Measurements from ENCODE around the gene MDFI. TPM values are rescaled to one million over a fixed set of nuclear protein-coding genes. Genes with fewer than 3 reads are reported as not detected.

Gene MDFI
- total RNA-seq, 1 donor from 2014 or later = 149 TPM

- H3K36me3 Mint-ChIP-seq = peaks cover 35% of the 10 kb centered on the region
- TF ChIP-seq CTCF (IDR thresholded peaks at IDR 0.05; ENCODE audit: unreplicated experiment) = no peak
- no peak overlapping the region for H3K4me3 Mint-ChIP-seq
- H3K4me1 Mint-ChIP-seq = peaks cover 46% of the 10 kb centered on the region
- no peak for DNase-seq (ENCODE audit: low spot score in 2 of 2, unreplicated experiment in 2 of 2)
- H3K9me3 Mint-ChIP-seq = no peaks in the 10 kb centered on the region
- no peak overlapping the region for H3K27ac Mint-ChIP-seq
- no peaks in the 10 kb centered on the region for H3K27me3 Mint-ChIP-seq (ENCODE audit: low read depth)
Observed at GRCh38 chr6:41649596-41649995, 11.3 kb downstream of the MDFI start.

DNA sequence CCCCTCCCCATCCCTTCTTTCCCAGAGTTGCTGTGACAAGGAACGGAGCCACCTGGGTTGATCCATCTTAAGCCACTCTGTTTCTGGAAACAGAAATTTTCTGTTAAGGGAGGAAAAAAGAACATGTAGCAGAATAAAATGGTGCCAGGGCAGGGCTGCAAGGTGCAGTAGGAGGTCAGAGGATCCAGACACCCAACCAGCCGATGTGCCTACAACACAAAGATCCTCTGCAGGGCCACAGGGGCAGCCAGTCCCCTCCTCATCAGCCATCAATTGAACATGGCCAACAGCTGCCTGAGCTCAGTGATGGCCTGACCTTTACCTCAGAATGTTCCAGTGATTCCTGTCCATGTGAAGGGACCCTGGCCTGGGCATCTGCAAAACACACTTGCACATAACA, 11.9 kb downstream of the MDFI start:
- Mint-ChIP-seq H3K36me3 (peaks cover 35% of the 10 kb centered on the region), H3K4me3 (no peak overlapping the region), H3K27ac (no peak overlapping the region), H3K9me3 (no peaks in the 10 kb centered on the region), H3K27me3 (ENCODE audit: low read depth) (no peaks in the 10 kb centered on the region), H3K4me1 (peaks cover 46% of the 10 kb centered on the region)
- DNase-seq (ENCODE audit: low spot score in 2 of 2, unreplicated experiment in 2 of 2) = no peak
- no peak for TF ChIP-seq CTCF (IDR thresholded peaks at IDR 0.05; ENCODE audit: unreplicated experiment)

GRCh38 chr6:41651246-41651961, 13.1 kb downstream of the MDFI start:
- peaks cover 32% of the 10 kb centered on the region for H3K36me3 Mint-ChIP-seq
- peak overlapping the region; percentile 61 for H3K27ac Mint-ChIP-seq
- no peak for DNase-seq (ENCODE audit: low spot score in 2 of 2, unreplicated experiment in 2 of 2)
- TF ChIP-seq CTCF (IDR thresholded peaks at IDR 0.05; ENCODE audit: unreplicated experiment) = no peak
- H3K4me3 Mint-ChIP-seq = no peak overlapping the region
- no peaks in the 10 kb centered on the region for H3K9me3 Mint-ChIP-seq
- peaks cover 52% of the 10 kb centered on the region for H3K4me1 Mint-ChIP-seq
- no peaks in the 10 kb centered on the region for H3K27me3 Mint-ChIP-seq (ENCODE audit: low read depth)

DNA sequence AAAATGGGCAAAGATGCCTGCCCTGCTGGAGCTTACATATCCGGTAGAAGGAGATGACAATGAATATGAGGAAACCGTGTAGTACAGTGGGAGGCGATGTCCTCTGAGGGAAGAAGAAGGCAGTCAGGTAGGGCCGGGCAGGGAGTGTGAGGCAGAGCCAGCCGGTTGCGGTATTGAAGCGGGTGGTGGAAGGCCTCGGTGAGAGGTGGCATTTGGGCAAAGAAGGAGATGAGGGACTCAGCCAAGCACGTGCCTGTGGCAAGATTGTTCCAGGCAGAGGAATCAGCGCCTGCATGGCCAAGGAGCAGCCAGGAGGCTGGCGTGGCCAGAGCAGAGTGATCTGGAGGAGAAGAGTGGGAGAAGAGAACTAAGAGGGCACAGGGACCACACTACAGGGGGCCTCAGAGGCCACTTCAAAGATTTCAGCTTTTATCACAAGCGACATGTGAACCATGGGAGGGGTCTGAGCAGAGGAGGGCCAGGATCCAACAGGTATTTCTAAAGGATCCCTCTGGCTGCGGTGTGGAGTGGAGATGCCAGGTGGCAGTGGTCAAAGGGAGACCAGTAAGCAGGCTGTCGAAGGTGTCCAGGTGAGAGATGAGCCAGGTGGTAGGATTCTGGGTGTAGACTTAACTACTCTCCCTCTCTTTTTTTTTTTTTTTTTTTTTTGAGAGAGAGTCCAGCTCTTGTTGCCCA, 13.8 kb downstream of the MDFI start:
- DNase-seq (ENCODE audit: low spot score in 2 of 2, unreplicated experiment in 2 of 2) = no peak
- Mint-ChIP-seq H3K4me1 (peaks cover 58% of the 10 kb centered on the region), H3K27me3 (ENCODE audit: low read depth) (no peaks in the 10 kb centered on the region), H3K36me3 (peaks cover 27% of the 10 kb centered on the region), H3K27ac (peak overlapping the region; percentile 61), H3K4me3 (no peak overlapping the region), H3K9me3 (no peaks in the 10 kb centered on the region)
- TF ChIP-seq CTCF (IDR thresholded peaks at IDR 0.05; ENCODE audit: unreplicated experiment) = no peak

DNA sequence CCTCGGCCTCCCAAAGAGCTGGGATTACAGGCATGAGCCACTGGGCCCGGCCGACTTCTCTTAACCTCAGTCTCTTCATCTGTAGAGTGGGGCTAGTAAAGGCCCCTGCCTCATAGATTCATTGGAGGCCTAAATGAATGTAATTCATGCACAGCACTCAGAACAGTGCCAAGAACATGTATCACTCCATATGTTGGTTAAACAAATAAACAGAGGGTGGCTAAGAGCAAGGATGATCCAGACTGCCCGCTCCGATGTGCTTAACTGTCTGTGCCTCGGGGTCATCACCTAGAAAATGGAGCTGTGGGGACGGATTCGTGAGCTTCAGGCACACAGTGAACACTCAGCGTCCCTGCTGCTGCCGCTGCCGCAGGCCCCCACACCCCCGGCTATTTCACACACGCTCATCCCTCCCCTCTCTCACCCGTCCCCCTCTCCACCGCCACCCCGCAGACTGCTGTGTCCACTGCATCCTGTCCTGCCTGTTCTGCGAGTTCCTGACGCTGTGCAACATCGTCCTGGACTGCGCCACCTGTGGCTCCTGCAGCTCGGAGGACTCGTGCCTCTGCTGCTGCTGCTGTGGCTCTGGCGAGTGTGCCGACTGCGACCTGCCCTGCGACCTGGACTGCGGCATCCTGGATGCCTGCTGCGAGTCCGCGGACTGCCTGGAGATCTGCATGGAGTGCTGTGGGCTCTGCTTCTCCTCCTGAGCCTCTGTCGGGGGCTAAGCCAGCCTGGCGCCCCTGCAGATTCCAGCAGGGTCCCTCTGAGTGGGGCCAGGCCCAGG, 14.8 kb downstream of the MDFI start:
- Mint-ChIP-seq H3K36me3 (peaks cover 23% of the 10 kb centered on the region), H3K4me3 (no peak overlapping the region), H3K4me1 (peaks cover 62% of the 10 kb centered on the region), H3K27me3 (ENCODE audit: low read depth) (no peaks in the 10 kb centered on the region), H3K27ac (peak overlapping the region; percentile 66), H3K9me3 (no peaks in the 10 kb centered on the region)
- peak in 1 of 2 experiments; percentile 69 for DNase-seq (ENCODE audit: low spot score in 2 of 2, unreplicated experiment in 2 of 2)
- TF ChIP-seq CTCF (IDR thresholded peaks at IDR 0.05; ENCODE audit: unreplicated experiment) = no peak
